Hepatocyte (in vitro differentiated cells): Measurements from ENCODE around the gene RPL28. TPM values are rescaled to one million over a fixed set of nuclear protein-coding genes. Genes with fewer than 3 reads are reported as not detected.
"Not testable (repeated sequence)": the region's sequence is repeated elsewhere in the genome, so short reads cannot be mapped to it uniquely, and the experiment has no call there.

Experiments
- DNase-seq: peaks from one replicate; pipeline ENCODE4 v3.0.0-alpha.2; 2016; ENCODE audit warnings: low spot score
- H2AFZ ChIP-seq: fragments of 200-600 bp; sonication (generic); 2 replicates; pipeline ENCODE4 v1.6.0; 2016; ENCODE audit warnings: antibody characterized with exemption, mild to moderate bottlenecking
- H3K27ac ChIP-seq: fragments of 200-600 bp; sonication (generic); 2 replicates; pipeline ENCODE4 v1.5.1; 2016; ENCODE audit warnings: mild to moderate bottlenecking
- H3K27me3 ChIP-seq: fragments of 200-600 bp; sonication (generic); 2 replicates; pipeline ENCODE4 v1.6.1; 2016
- H3K36me3 ChIP-seq: fragments of 200-600 bp; sonication (generic); replicated peaks from 2 replicates; pipeline ENCODE4 v1.5.1; 2016; ENCODE audit warnings: low read depth; ENCODE audit not compliant: insufficient read depth
- H3K4me1 ChIP-seq: fragments of 200-600 bp; sonication (generic); 2 replicates; pipeline ENCODE4 v1.5.1; 2016; ENCODE audit warnings: mild to moderate bottlenecking, moderate library complexity; ENCODE audit not compliant: insufficient read depth
- H3K4me2 ChIP-seq: fragments of 200-600 bp; sonication (generic); 2 replicates; pipeline ENCODE4 v1.6.0; 2016
- H3K4me3 ChIP-seq: fragments of 200-600 bp; sonication (generic); 2 replicates; pipeline ENCODE4 v1.5.1; 2016; ENCODE audit warnings: mild to moderate bottlenecking
- H3K79me2 ChIP-seq: fragments of 200-600 bp; sonication (generic); 2 replicates; pipeline ENCODE4 v1.6.0; 2017; ENCODE audit warnings: mild to moderate bottlenecking
- H3K9me2 ChIP-seq: fragments of 200-600 bp; sonication (generic); replicated peaks from 2 replicates; pipeline ENCODE4 v1.6.0; 2017; ENCODE audit warnings: mild to moderate bottlenecking; ENCODE audit not compliant: insufficient read depth
- H3K9me3 ChIP-seq: fragments of 200-600 bp; sonication (generic); 2 replicates; pipeline ENCODE4 v1.5.1; 2016; ENCODE audit warnings: low read depth, mild to moderate bottlenecking
- H4K20me1 ChIP-seq: fragments of 200-600 bp; sonication (generic); 2 replicates; pipeline ENCODE4 v1.6.0; 2016; ENCODE audit warnings: mild to moderate bottlenecking; ENCODE audit not compliant: insufficient read depth, poor library complexity, severe bottlenecking
- EZH2 ChIP-seq: fragments of 200-600 bp; sonication (generic); IDR thresholded peaks from 2 replicates; pipeline ENCODE4 v1.6.1; 2016; ENCODE audit warnings: antibody characterized with exemption, mild to moderate bottlenecking, borderline replicate concordance
- EZH2phosphoT487 ChIP-seq: fragments of 200-600 bp; sonication (generic); IDR thresholded peaks from one replicate; pipeline ENCODE4 v1.6.1; 2018; ENCODE audit warnings: antibody characterized with exemption, mild to moderate bottlenecking, low read depth, moderate library complexity; ENCODE audit not compliant: unreplicated experiment, severe bottlenecking
- WGBS: methylation state at CpG from one replicate; pipeline ENCODE4 v1.1.6; 2016; ENCODE audit warnings: low lambda C conversion rate; ENCODE audit errors: missing lambda C conversion rate; 5-methylcytosine and 5-hydroxymethylcytosine counted together
- polyA plus RNA-seq: library from polyadenylated mRNA; unstranded; fragments of >200 nt; fragmentation: Nextera tagmentation; extraction: Ambion mirVana; gene quantifications from 2 replicates; pipeline ENCODE4 v1.2.1, GENCODE V29; 2016
- total RNA-seq: library from RNA; depleted of rRNA; stranded (reverse); fragments of >200 nt; gene quantifications from 2 replicates; pipeline ENCODE4 v1.2.3, GENCODE V29; 2014
- TF ChIP-seq, protein P1 (sequence below): fragments of 200-600 bp; sonication (generic); IDR thresholded peaks from 2 replicates; pipeline ENCODE4 v1.5.1; 2016; ENCODE audit warnings: antibody characterized with exemption, mild to moderate bottlenecking; ENCODE audit not compliant: poor library complexity

RPL28 gene
- total and polyA plus RNA-seq, 2 experiments from 2014 or later = 437 to 604 TPM

DNA sequence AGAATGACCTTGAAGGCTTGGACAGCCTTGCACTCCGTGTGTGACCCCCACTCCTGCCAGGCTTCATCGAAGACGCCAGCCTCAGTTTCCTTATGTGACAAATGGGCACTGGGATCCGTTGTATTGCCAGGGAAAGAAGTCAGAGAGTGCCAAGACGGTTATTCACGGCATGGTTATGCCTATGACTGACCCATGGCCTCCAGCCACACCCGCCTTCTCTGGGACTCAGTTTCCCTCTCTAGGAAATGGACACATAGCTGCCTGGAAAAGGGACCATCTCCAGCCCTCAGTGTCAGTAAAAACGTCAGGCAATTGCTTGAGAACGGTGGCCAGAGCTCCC is 22.8 kb downstream of the RPL28 start:
- Histone ChIP-seq H3K79me2 (peaks cover 32% of the 10 kb centered on the region), H3K9me2 (no peaks in the 10 kb centered on the region), H4K20me1 (peaks cover 5% of the 10 kb centered on the region), H3K4me3 (peak overlapping the region; percentile 2), H3K27me3 (no peaks in the 10 kb centered on the region), H2AFZ (peak overlapping the region; percentile 78), H3K36me3 (no peaks in the 10 kb centered on the region), H3K27ac (peak overlapping the region; percentile 95), H3K9me3 (no peaks in the 10 kb centered on the region), H3K4me1 (peaks cover 10% of the 10 kb centered on the region), H3K4me2 (peak overlapping the region; percentile 73)
- TF ChIP-seq EZH2 (no peak), EZH2phosphoT487 (no peak)
- TF ChIP-seq, protein P1, sequence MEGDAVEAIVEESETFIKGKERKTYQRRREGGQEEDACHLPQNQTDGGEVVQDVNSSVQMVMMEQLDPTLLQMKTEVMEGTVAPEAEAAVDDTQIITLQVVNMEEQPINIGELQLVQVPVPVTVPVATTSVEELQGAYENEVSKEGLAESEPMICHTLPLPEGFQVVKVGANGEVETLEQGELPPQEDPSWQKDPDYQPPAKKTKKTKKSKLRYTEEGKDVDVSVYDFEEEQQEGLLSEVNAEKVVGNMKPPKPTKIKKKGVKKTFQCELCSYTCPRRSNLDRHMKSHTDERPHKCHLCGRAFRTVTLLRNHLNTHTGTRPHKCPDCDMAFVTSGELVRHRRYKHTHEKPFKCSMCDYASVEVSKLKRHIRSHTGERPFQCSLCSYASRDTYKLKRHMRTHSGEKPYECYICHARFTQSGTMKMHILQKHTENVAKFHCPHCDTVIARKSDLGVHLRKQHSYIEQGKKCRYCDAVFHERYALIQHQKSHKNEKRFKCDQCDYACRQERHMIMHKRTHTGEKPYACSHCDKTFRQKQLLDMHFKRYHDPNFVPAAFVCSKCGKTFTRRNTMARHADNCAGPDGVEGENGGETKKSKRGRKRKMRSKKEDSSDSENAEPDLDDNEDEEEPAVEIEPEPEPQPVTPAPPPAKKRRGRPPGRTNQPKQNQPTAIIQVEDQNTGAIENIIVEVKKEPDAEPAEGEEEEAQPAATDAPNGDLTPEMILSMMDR = no peak
- no peak for DNase-seq
- 70% methylated on average over 9 of the region's 9 CpGs for WGBS

DNA sequence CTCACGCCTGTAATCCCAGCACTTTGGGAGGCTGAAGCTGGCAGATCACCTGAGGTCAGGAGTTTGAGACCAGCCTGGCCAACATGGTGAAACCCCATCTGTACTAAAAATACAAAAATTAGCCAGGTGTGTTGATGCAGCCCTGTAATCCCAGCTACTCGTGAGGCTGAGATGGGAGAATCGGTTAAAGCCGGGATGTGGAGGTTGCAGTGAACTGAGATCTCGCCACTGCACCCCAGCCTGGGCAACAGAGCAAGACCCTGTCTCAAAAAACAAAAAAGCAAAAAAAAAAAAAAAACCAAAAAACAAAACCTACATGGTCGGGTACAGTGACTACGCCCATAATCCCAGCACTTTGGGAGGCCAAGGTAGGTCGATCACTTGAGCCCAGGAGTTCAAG is 23.4 kb downstream of the RPL28 start:
- not testable (repeated sequence) for H3K9me2 ChIP-seq, H4K20me1 ChIP-seq, H3K4me3 ChIP-seq, H3K4me2 ChIP-seq, H2AFZ ChIP-seq, H3K27ac ChIP-seq, H3K36me3 ChIP-seq, DNase-seq, H3K4me1 ChIP-seq, H3K27me3 ChIP-seq, H3K9me3 ChIP-seq
- WGBS = 96% methylated on average over 8 of the region's 8 CpGs
- H3K79me2 ChIP-seq = peaks cover 28% of the 10 kb centered on the region

DNA sequence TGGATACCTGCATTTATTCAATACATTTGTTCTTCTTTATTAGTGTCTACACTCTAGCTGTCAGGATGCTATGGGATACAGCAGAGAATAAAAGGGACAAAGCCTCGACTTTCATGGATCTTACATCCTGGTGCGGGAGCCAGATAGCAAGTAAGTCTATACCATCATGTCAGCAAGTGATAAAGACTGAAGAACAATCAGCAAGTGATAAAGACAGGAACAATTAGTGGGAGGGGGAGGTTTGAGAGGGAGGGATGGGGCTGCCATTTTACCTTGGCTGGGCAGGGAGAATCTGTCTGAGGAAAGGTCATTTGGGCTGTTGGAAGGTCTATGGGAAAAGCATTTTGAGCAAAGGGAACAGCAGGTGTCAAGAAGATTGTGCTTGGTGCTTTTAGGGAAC is 24.4 kb downstream of the RPL28 start:
- Histone ChIP-seq H3K4me2 (no peak overlapping the region), H3K36me3 (no peaks in the 10 kb centered on the region), H3K79me2 (peaks cover 22% of the 10 kb centered on the region), H4K20me1 (peaks cover 5% of the 10 kb centered on the region), H3K4me1 (peaks cover 10% of the 10 kb centered on the region), H3K27ac (no peak overlapping the region), H3K9me3 (no peaks in the 10 kb centered on the region), H3K9me2 (no peaks in the 10 kb centered on the region), H2AFZ (no peak overlapping the region), H3K27me3 (no peaks in the 10 kb centered on the region), H3K4me3 (no peak overlapping the region)
- TF ChIP-seq EZH2phosphoT487 (no peak), EZH2 (no peak)
- TF ChIP-seq, protein P1 = no peak
- 84% methylated on average over 2 of the region's 2 CpGs for WGBS
- no peak for DNase-seq

DNA sequence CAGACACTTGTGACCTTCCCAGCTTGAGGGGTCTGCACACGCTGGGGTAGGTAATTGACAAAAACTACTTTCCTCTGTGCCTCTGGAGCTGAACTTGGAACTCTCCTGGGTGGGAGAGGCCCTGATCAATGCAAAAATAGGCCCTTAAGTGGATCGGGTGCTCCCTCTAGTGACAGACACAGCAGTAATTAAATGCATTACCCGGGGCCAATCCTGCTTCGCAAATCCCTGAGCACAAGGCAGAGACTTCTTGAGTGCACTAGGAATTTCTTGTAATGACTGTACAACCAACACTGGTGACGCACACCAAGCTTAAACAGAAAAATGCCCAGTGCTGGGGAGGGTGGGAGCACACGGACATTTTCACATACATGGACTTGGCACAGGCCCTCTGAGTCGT is 32.5 kb downstream of the RPL28 start:
- Histone ChIP-seq H3K36me3 (no peaks in the 10 kb centered on the region), H4K20me1 (no peaks in the 10 kb centered on the region), H3K27ac (no peak overlapping the region), H3K4me1 (no peaks in the 10 kb centered on the region), H3K9me3 (no peaks in the 10 kb centered on the region), H3K4me3 (no peak overlapping the region), H2AFZ (no peak overlapping the region), H3K79me2 (no peaks in the 10 kb centered on the region), H3K27me3 (no peaks in the 10 kb centered on the region), H3K9me2 (no peaks in the 10 kb centered on the region), H3K4me2 (no peak overlapping the region)
- 19% methylated on average over 7 of the region's 7 CpGs for WGBS
- DNase-seq = peak; percentile 84
- TF ChIP-seq EZH2phosphoT487 = no peak
- TF ChIP-seq, protein P1 = peak; percentile 70
